HepG2 (cell line): ENCODE results near the gene PA2G4. TPM values are rescaled to one million over a fixed set of nuclear protein-coding genes. Genes with fewer than 3 reads are reported as not detected.
A peak's percentile ranks its signal among the peaks of the same experiment; 100 is the strongest.

Experiments used
- FLYWCH1 ChIP-seq: sonication (generic); formaldehyde crosslinking; IDR thresholded peaks from 2 replicates; pipeline ENCODE4 v1.8.1; 2023; ENCODE audit warnings: mild to moderate bottlenecking, missing genetic modification reagents
- FOXO1 ChIP-seq: sonication (generic); formaldehyde crosslinking; IDR thresholded peaks from 2 replicates; pipeline ENCODE4 v1.4.0; 2020; ENCODE audit warnings: missing genetic modification reagents
- GTF2F1 ChIP-seq: fragments of 150-350 bp; IDR thresholded peaks from 2 replicates; pipeline ENCODE4 v1.6.1; 2014; ENCODE audit warnings: low read length
- HDAC1 ChIP-seq: sonication (generic); formaldehyde crosslinking; IDR thresholded peaks from 2 replicates; pipeline ENCODE4 v1.5.1; 2020; ENCODE audit warnings: mild to moderate bottlenecking, missing genetic modification reagents
- LCORL ChIP-seq, 2 experiments: fragments of 450-650 bp in 1 of 2; sonication (generic) in 1 of 2; formaldehyde crosslinking in 1 of 2; IDR thresholded peaks; 2 replicates each; pipeline versions ENCODE4 v1.5.0 to v1.6.1; 2017 to 2020; ENCODE audit warnings: antibody characterized with exemption in 1 of 2, missing genetic modification reagents in 1 of 2
- STAG1 ChIP-seq: sonication (generic); formaldehyde crosslinking; IDR thresholded peaks from 2 replicates; pipeline ENCODE4 v1.4.0; 2020; ENCODE audit warnings: missing genetic modification reagents
- THYN1 ChIP-seq: sonication (generic); formaldehyde crosslinking; IDR thresholded peaks from 2 replicates; pipeline ENCODE4 v1.8.1; 2023; ENCODE audit warnings: low read depth, mild to moderate bottlenecking, moderate library complexity, missing genetic modification reagents, borderline replicate concordance
- ZBTB8A ChIP-seq: sonication (generic); formaldehyde crosslinking; IDR thresholded peaks from 2 replicates; pipeline ENCODE4 v1.4.0; 2020; ENCODE audit warnings: mild to moderate bottlenecking, low read depth, missing genetic modification reagents, borderline replicate concordance
- ZFX ChIP-seq: sonication (generic); formaldehyde crosslinking; IDR thresholded peaks from 2 replicates; pipeline ENCODE4 v1.4.0; 2020; ENCODE audit warnings: mild to moderate bottlenecking, low read depth, missing genetic modification reagents, moderate library complexity
- ZNF274 ChIP-seq: sonication (generic); formaldehyde crosslinking; IDR thresholded peaks from 2 replicates; pipeline ENCODE4 v1.5.1; 2020; ENCODE audit warnings: mild to moderate bottlenecking, missing genetic modification reagents
- ZNF562 ChIP-seq: sonication (generic); formaldehyde crosslinking; IDR thresholded peaks from 2 replicates; pipeline ENCODE4 v1.8.0; 2022; ENCODE audit warnings: missing genetic modification reagents, borderline replicate concordance
- ZNF567 ChIP-seq: sonication (generic); formaldehyde crosslinking; IDR thresholded peaks from 2 replicates; pipeline ENCODE4 v1.8.1; 2023; ENCODE audit warnings: mild to moderate bottlenecking, missing genetic modification reagents, borderline replicate concordance
- ZNF768 ChIP-seq: sonication (generic); formaldehyde crosslinking; IDR thresholded peaks from 2 replicates; pipeline ENCODE4 v1.4.0; 2020; ENCODE audit warnings: missing genetic modification reagents
- polyA plus RNA-seq, 8 experiments: library from polyadenylated mRNA; depleted of rRNA in 3 of 8; stranded (reverse) in 7 of 8; unstranded in 1 of 8; fragments of >200 nt; fragmentation: Illumina TruSeq in 4 of 8; extraction: Trizol in 4 of 8; gene quantifications; 2 replicates each; pipeline versions ENCODE4 v1.2.1 to v1.2.3, GENCODE V29; 2011 to 2016; ENCODE audit warnings: low read depth in 4 of 8, missing spikeins in 1 of 8, mixed read lengths in 1 of 8; ENCODE audit not compliant: insufficient read depth in 1 of 8
- total RNA-seq, 5 experiments: library from RNA; depleted of rRNA; stranded (reverse); fragments of >200 nt; fragmentation: Illumina TruSeq; extraction: Trizol; gene quantifications; 2 replicates each; pipeline ENCODE4 v1.2.3, GENCODE V29; 2016; ENCODE audit warnings: low read depth in 1 of 5
- TF ChIP-seq, protein P1 (sequence below): sonication (generic); formaldehyde crosslinking; IDR thresholded peaks from 2 replicates; pipeline ENCODE4 v1.4.0; 2020; ENCODE audit warnings: missing genetic modification reagents, borderline replicate concordance
- TF ChIP-seq, protein P2 (sequence below): sonication (generic); formaldehyde crosslinking; conservative IDR thresholded peaks from 2 replicates; pipeline ENCODE4 v1.4.0; 2020; ENCODE audit warnings: missing genetic modification reagents
- TF ChIP-seq, protein P3 (sequence below): sonication (generic); formaldehyde crosslinking; IDR thresholded peaks from 2 replicates; pipeline ENCODE4 v1.4.0; 2020; ENCODE audit warnings: missing genetic modification reagents
- TF ChIP-seq, protein P4 (sequence below): sonication (generic); formaldehyde crosslinking; IDR thresholded peaks from 2 replicates; pipeline ENCODE4 v1.4.0; 2020; ENCODE audit warnings: missing genetic modification reagents

The PA2G4 gene
- total and polyA plus RNA-seq, 2 of the 13 experiments (the other 11 are each of a cell fraction or from before 2014, with no cell fraction given) = 147 to 240 TPM

DNA sequence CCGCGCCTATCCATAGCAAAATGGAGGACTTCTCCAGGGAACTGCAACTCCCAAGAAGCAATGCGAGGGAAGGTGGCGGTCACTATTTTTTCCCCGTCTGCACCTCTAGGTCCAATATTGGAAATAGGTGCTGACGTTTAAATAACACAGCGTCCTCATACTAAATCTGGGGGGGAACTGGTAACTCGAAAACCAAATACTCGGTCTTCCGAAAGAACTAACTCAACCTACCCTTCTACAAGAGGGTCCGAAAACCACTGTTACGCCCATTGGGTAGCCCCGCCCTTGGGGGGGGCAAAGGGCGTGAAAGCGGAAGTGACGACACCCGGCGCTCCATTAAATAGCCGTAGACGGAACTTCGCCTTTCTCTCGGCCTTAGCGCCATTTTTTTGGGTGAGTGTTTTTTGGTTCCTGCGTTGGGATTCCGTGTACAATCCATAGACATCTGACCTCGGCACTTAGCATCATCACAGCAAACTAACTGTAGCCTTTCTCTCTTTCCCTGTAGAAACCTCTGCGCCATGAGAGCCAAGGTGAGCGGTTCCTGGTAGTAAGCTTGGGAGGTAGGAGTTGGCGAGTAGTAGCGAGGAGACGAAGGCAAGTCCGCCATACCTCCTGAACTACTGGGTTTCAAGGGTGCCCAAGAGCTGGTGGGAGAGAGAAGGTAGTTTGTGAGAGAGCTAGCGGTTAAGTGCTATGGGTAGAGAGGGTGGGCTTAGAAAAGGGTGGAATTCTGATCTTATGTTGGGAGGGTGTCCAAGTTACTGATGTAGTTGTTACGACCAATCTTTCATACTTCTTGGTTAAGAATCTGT, 12.1 kb downstream of the PA2G4 start, which contains the start of gene RPL41 (continued):
- TF ChIP-seq ZNF567 (CRISPR knock-in tag) = no peak
- peak; percentile 80; the same call in 1 of the 2 replicates for TF ChIP-seq GTF2F1
- TF ChIP-seq, protein P1, sequence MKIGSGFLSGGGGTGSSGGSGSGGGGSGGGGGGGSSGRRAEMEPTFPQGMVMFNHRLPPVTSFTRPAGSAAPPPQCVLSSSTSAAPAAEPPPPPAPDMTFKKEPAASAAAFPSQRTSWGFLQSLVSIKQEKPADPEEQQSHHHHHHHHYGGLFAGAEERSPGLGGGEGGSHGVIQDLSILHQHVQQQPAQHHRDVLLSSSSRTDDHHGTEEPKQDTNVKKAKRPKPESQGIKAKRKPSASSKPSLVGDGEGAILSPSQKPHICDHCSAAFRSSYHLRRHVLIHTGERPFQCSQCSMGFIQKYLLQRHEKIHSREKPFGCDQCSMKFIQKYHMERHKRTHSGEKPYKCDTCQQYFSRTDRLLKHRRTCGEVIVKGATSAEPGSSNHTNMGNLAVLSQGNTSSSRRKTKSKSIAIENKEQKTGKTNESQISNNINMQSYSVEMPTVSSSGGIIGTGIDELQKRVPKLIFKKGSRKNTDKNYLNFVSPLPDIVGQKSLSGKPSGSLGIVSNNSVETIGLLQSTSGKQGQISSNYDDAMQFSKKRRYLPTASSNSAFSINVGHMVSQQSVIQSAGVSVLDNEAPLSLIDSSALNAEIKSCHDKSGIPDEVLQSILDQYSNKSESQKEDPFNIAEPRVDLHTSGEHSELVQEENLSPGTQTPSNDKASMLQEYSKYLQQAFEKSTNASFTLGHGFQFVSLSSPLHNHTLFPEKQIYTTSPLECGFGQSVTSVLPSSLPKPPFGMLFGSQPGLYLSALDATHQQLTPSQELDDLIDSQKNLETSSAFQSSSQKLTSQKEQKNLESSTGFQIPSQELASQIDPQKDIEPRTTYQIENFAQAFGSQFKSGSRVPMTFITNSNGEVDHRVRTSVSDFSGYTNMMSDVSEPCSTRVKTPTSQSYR (CRISPR knock-in tag) = 0 out of 2 replicates have a peak, but pooled peaks have one; percentile 19
- TF ChIP-seq ZNF562 = no peak
- no peak; the same call in 1 of the 2 replicates for TF ChIP-seq ZNF768 (CRISPR knock-in tag)
- no peak for TF ChIP-seq FLYWCH1 (CRISPR knock-in tag)
- no peak for TF ChIP-seq ZNF274
- no peak for TF ChIP-seq THYN1 (CRISPR knock-in tag)
- TF ChIP-seq FOXO1 = no peak
- TF ChIP-seq, protein P2, sequence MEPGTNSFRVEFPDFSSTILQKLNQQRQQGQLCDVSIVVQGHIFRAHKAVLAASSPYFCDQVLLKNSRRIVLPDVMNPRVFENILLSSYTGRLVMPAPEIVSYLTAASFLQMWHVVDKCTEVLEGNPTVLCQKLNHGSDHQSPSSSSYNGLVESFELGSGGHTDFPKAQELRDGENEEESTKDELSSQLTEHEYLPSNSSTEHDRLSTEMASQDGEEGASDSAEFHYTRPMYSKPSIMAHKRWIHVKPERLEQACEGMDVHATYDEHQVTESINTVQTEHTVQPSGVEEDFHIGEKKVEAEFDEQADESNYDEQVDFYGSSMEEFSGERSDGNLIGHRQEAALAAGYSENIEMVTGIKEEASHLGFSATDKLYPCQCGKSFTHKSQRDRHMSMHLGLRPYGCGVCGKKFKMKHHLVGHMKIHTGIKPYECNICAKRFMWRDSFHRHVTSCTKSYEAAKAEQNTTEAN (CRISPR knock-in tag) = 0 out of 2 replicates have a peak, but pooled peaks have one; percentile 38
- no peak for TF ChIP-seq ZBTB8A (CRISPR knock-in tag)
- TF ChIP-seq, protein P3, sequence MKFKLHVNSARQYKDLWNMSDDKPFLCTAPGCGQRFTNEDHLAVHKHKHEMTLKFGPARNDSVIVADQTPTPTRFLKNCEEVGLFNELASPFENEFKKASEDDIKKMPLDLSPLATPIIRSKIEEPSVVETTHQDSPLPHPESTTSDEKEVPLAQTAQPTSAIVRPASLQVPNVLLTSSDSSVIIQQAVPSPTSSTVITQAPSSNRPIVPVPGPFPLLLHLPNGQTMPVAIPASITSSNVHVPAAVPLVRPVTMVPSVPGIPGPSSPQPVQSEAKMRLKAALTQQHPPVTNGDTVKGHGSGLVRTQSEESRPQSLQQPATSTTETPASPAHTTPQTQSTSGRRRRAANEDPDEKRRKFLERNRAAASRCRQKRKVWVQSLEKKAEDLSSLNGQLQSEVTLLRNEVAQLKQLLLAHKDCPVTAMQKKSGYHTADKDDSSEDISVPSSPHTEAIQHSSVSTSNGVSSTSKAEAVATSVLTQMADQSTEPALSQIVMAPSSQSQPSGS (CRISPR knock-in tag) = peak; percentile 48; the same call in 1 of the 2 replicates
- TF ChIP-seq LCORL (IDR thresholded peaks at IDR 0.05) = no peak
- TF ChIP-seq LCORL (CRISPR knock-in tag; IDR thresholded peaks at IDR 0.05) = no peak
- no peak; the same call in 1 of the 2 replicates for TF ChIP-seq STAG1 (CRISPR knock-in tag)
- TF ChIP-seq, protein P4, sequence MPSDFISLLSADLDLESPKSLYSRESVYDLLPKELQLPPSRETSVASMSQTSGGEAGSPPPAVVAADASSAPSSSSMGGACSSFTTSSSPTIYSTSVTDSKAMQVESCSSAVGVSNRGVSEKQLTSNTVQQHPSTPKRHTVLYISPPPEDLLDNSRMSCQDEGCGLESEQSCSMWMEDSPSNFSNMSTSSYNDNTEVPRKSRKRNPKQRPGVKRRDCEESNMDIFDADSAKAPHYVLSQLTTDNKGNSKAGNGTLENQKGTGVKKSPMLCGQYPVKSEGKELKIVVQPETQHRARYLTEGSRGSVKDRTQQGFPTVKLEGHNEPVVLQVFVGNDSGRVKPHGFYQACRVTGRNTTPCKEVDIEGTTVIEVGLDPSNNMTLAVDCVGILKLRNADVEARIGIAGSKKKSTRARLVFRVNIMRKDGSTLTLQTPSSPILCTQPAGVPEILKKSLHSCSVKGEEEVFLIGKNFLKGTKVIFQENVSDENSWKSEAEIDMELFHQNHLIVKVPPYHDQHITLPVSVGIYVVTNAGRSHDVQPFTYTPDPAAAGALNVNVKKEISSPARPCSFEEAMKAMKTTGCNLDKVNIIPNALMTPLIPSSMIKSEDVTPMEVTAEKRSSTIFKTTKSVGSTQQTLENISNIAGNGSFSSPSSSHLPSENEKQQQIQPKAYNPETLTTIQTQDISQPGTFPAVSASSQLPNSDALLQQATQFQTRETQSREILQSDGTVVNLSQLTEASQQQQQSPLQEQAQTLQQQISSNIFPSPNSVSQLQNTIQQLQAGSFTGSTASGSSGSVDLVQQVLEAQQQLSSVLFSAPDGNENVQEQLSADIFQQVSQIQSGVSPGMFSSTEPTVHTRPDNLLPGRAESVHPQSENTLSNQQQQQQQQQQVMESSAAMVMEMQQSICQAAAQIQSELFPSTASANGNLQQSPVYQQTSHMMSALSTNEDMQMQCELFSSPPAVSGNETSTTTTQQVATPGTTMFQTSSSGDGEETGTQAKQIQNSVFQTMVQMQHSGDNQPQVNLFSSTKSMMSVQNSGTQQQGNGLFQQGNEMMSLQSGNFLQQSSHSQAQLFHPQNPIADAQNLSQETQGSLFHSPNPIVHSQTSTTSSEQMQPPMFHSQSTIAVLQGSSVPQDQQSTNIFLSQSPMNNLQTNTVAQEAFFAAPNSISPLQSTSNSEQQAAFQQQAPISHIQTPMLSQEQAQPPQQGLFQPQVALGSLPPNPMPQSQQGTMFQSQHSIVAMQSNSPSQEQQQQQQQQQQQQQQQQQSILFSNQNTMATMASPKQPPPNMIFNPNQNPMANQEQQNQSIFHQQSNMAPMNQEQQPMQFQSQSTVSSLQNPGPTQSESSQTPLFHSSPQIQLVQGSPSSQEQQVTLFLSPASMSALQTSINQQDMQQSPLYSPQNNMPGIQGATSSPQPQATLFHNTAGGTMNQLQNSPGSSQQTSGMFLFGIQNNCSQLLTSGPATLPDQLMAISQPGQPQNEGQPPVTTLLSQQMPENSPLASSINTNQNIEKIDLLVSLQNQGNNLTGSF (CRISPR knock-in tag) = 0 out of 2 replicates have a peak, but pooled peaks have one; percentile 68
- peak; percentile 85 for TF ChIP-seq ZFX
- TF ChIP-seq HDAC1 = peak; percentile 25; the same call in 1 of the 2 replicates
